Astrocyte of the hippocampus (primary cell): ENCODE data around the gene IL9R.
"Not testable (repeated sequence)": the region's sequence is repeated elsewhere in the genome, so short reads cannot be mapped to it uniquely, and the experiment has no call there.

Experiments used
- DNase-seq: peaks from one replicate; pipeline ENCODE4 v3.0.0; 2011; ENCODE audit warnings: low read depth, low spot score

The IL9R gene

GRCh38 chrX:155998761-155999510, 1.4 kb downstream of the IL9R start:
- no peak for DNase-seq

GRCh38 chrX:155999751-156000150, 2.3 kb downstream of the IL9R start:
- not testable (repeated sequence) for DNase-seq

GRCh38 chrX:156000361-156000926, 2.9 kb downstream of the IL9R start:
- DNase-seq = no peak

GRCh38 chrX:156001001-156001666, 3.6 kb downstream of the IL9R start:
- DNase-seq = no peak

GRCh38 chrX:156001667-156002021, 4.1 kb downstream of the IL9R start:
- no peak for DNase-seq

- DNase-seq = no peak
Measured at GRCh38 chrX:156002507-156002906, 5.0 kb downstream of the IL9R start.

GRCh38 chrX:156003486-156004185, 6.1 kb downstream of the IL9R start:
- DNase-seq = no peak

GRCh38 chrX:156004256-156004655, 6.8 kb downstream of the IL9R start:
- no peak for DNase-seq

GRCh38 chrX:156004740-156005139, 7.2 kb downstream of the IL9R start:
- no peak for DNase-seq

GRCh38 chrX:156005144-156005543, 7.6 kb downstream of the IL9R start:
- no peak for DNase-seq

GRCh38 chrX:156006468-156006867, 9.0 kb downstream of the IL9R start:
- not testable (repeated sequence) for DNase-seq

- DNase-seq = not testable (repeated sequence)
Measured at GRCh38 chrX:156008379-156008778, 10.9 kb downstream of the IL9R start.

GRCh38 chrX:156008915-156009314, 11.4 kb downstream of the IL9R start:
- DNase-seq = no peak

- not testable (repeated sequence) for DNase-seq
Measured at GRCh38 chrX:156009691-156010090, 12.2 kb downstream of the IL9R start.

GRCh38 chrX:156013286-156013953, 15.9 kb downstream of the IL9R start:
- not testable (repeated sequence) for DNase-seq

- DNase-seq = not testable (repeated sequence)
Measured at GRCh38 chrX:156019846-156020245, 22.4 kb downstream of the IL9R start.

- DNase-seq = not testable (repeated sequence)
Measured at GRCh38 chrX:156023002-156023401, 25.5 kb downstream of the IL9R start.

GRCh38 chrX:156024949-156025492, 27.5 kb downstream of the IL9R start:
- not testable (repeated sequence) for DNase-seq

- not testable (repeated sequence) for DNase-seq
Measured at GRCh38 chrX:156028653-156029237, 31.2 kb downstream of the IL9R start.

- DNase-seq = not testable (repeated sequence)
Measured at GRCh38 chrX:156029296-156029695, 31.8 kb downstream of the IL9R start.
